IMR-90 (cell line): ENCODE measurements around the gene CHD2. TPM values are rescaled to one million over a fixed set of nuclear protein-coding genes. Genes with fewer than 3 reads are reported as not detected.

ENCODE experiments used
- ATAC-seq: fragments of 200-7000 bp; cut with Tn5 transposase; 2 replicates; pipeline ENCODE4 v1.9.1; 2020; ENCODE audit warnings: low read depth, mild to moderate bottlenecking, moderate library complexity
- BruUV-seq: library from RNA; stranded (reverse); fragments of 400-500 nt; replicated peaks from 2 replicates; lab custom pipeline; 2021; lab: Mats Ljungman, UMichigan
- CTCF ChIA-PET: fragments of 300-600 bp; formaldehyde crosslinking; extraction: SDS; loops from one replicate; lab custom pipeline; 2021; ENCODE audit warnings: antibody characterized with exemption; lab: Yijun Ruan, JAX
- POLR2A ChIA-PET: fragments of 300-600 bp; sonication (Branson Sonifier 250); formaldehyde crosslinking; loops from one replicate; lab custom pipeline; 2022; ENCODE audit warnings: antibody characterized with exemption; ENCODE audit not compliant: unreplicated experiment; lab: Charles Lee
- DNase-seq: peaks from one replicate; pipeline ENCODE4 v3.0.0; 2013
- H2AFZ ChIP-seq: replicated peaks from 2 replicates; pipeline ENCODE3; 2013; ENCODE audit warnings: low read length, mild to moderate bottlenecking; ENCODE audit not compliant: poor library complexity
- H2AK5ac ChIP-seq: 2 replicates; pipeline ENCODE4 v1.6.1; 2013; ENCODE audit warnings: low read depth, low read length, inconsistent platforms
- H2AK9ac ChIP-seq: replicated peaks from 2 replicates; pipeline ENCODE3; 2013; ENCODE audit warnings: mild to moderate bottlenecking, low read depth, low read length, moderate library complexity; ENCODE audit not compliant: poor library complexity
- H2BK120ac ChIP-seq: 2 replicates; pipeline ENCODE4 v1.6.1; 2013; ENCODE audit warnings: low read depth, low read length, inconsistent platforms
- H2BK15ac ChIP-seq: 3 replicates; pipeline ENCODE4 v1.6.1; 2013; ENCODE audit warnings: low read depth, low read length, inconsistent platforms
- H2BK20ac ChIP-seq: 2 replicates; pipeline ENCODE4 v1.6.1; 2013; ENCODE audit warnings: low read depth, mild to moderate bottlenecking, inconsistent platforms, low read length, moderate library complexity
- H2BK5ac ChIP-seq: 2 replicates; pipeline ENCODE4 v1.6.1; 2013; ENCODE audit warnings: mild to moderate bottlenecking, low read depth, low read length, inconsistent platforms; ENCODE audit not compliant: poor library complexity, severe bottlenecking
- H3K14ac ChIP-seq: replicated peaks from 2 replicates; pipeline ENCODE4 v1.6.1; 2013; ENCODE audit warnings: low read depth, low read length, inconsistent platforms
- H3K18ac ChIP-seq: 2 replicates; pipeline ENCODE4 v1.6.1; 2013; ENCODE audit warnings: low read depth, low read length, control low read depth
- H3K23ac ChIP-seq: 2 replicates; pipeline ENCODE4 v1.6.1; 2013; ENCODE audit warnings: low read depth, low read length, inconsistent platforms
- H3K27ac ChIP-seq: 2 replicates; pipeline ENCODE4 v1.5.1; 2013; ENCODE audit warnings: mild to moderate bottlenecking, control low read depth, low read length; ENCODE audit not compliant: insufficient read depth
- H3K27me3 ChIP-seq: 2 replicates; pipeline ENCODE4 v1.6.1; 2013; ENCODE audit warnings: low read length; ENCODE audit not compliant: control insufficient read depth, insufficient read depth
- H3K36me3 ChIP-seq: 2 replicates; pipeline ENCODE4 v1.6.1; 2013; ENCODE audit warnings: low read length, mixed read lengths; ENCODE audit not compliant: control insufficient read depth, insufficient read depth
- H3K4ac ChIP-seq: 2 replicates; pipeline ENCODE4 v1.6.1; 2013; ENCODE audit warnings: low read depth, low read length, inconsistent platforms
- H3K4me1 ChIP-seq: 2 replicates; pipeline ENCODE4 v1.6.1; 2013; ENCODE audit warnings: low read length, mixed read lengths; ENCODE audit not compliant: control insufficient read depth, insufficient read depth
- H3K4me2 ChIP-seq: 2 replicates; pipeline ENCODE4 v1.6.1; 2013; ENCODE audit warnings: low read depth, mild to moderate bottlenecking, control low read depth, low read length, moderate library complexity
- H3K4me3 ChIP-seq: 2 replicates; pipeline ENCODE4 v1.5.1; 2013; ENCODE audit warnings: low read depth, mild to moderate bottlenecking, control low read depth, low read length, moderate library complexity; ENCODE audit not compliant: insufficient read depth
- H3K56ac ChIP-seq: 2 replicates; pipeline ENCODE4 v1.6.1; 2013; ENCODE audit warnings: low read length, inconsistent platforms; ENCODE audit not compliant: insufficient read depth; ENCODE audit errors: extremely low read depth
- H3K79me1 ChIP-seq, 2 experiments: 2 replicates each; pipeline ENCODE4 v1.6.1; 2013; ENCODE audit warnings: low read length in 2 of 2, inconsistent platforms in 1 of 2, low read depth in 1 of 2
- H3K9ac ChIP-seq: 2 replicates; pipeline ENCODE4 v1.6.1; 2013; ENCODE audit warnings: low read depth, low read length, control low read depth
- H3K9me1 ChIP-seq: 2 replicates; pipeline ENCODE4 v1.6.1; 2013; ENCODE audit warnings: low read length, inconsistent platforms; ENCODE audit not compliant: insufficient read depth
- H3K9me3 ChIP-seq: 2 replicates; pipeline ENCODE4 v1.6.1; 2013; ENCODE audit warnings: low read length; ENCODE audit not compliant: control insufficient read depth, insufficient read depth
- H4K20me1 ChIP-seq: 2 replicates; pipeline ENCODE4 v1.6.1; 2013; ENCODE audit warnings: low read length, inconsistent platforms; ENCODE audit not compliant: insufficient read depth
- H4K5ac ChIP-seq: 2 replicates; pipeline ENCODE4 v1.6.1; 2013; ENCODE audit warnings: mild to moderate bottlenecking, low read depth, low read length, control low read depth
- H4K8ac ChIP-seq, 2 experiments: 2 replicates each; pipeline ENCODE4 v1.6.1; 2013; ENCODE audit warnings: low read depth in 2 of 2, low read length in 2 of 2, control low read depth in 1 of 2, inconsistent platforms in 1 of 2
- H4K91ac ChIP-seq: 2 replicates; pipeline ENCODE4 v1.6.1; 2013; ENCODE audit warnings: low read depth, low read length, inconsistent platforms; ENCODE audit not compliant: insufficient read depth
- CTCF ChIP-seq: conservative IDR thresholded peaks from 2 replicates; pipeline ENCODE4 v1.5.1; 2012; ENCODE audit warnings: mild to moderate bottlenecking, low read depth, low read length, improper control_type of control experiment
- ELK1 ChIP-seq: fragments of 150-350 bp; IDR thresholded peaks from 2 replicates; pipeline ENCODE4 v1.6.1; 2016; ENCODE audit warnings: low read depth, mild to moderate bottlenecking, low read length, moderate library complexity, borderline replicate concordance
- FOS ChIP-seq: fragments of 150-350 bp; IDR thresholded peaks from 2 replicates; pipeline ENCODE4 v1.6.1; 2016; ENCODE audit warnings: low read depth, low read length
- RCOR1 ChIP-seq: IDR thresholded peaks from 2 replicates; pipeline ENCODE4 v1.6.1; 2012; ENCODE audit warnings: mild to moderate bottlenecking, low read length, improper control_type of control experiment; ENCODE audit not compliant: insufficient replicate concordance
- WGBS, 2 experiments: methylation state at CpG; one replicate each; pipeline versions ENCODE4 v1.1.5 to v1.1.7; 2013; ENCODE audit warnings: missing lambda C conversion rate in 2 of 2; ENCODE audit not compliant: insufficient read length in 1 of 2; ENCODE audit errors: extremely low coverage in 2 of 2; 5-methylcytosine and 5-hydroxymethylcytosine counted together
- dilution Hi-C: fragments of 300-500 bp; cut with HindIII; formaldehyde crosslinking; loops from one replicate; pipeline ENCODE4 v1.14.3; 2018; ENCODE audit warnings: low sequenced_read_pairs; ENCODE audit not compliant: unreplicated experiment
- in situ Hi-C: fragments of 300-500 bp; cut with MboI; formaldehyde crosslinking; loops from 3 replicates; pipeline ENCODE4 v1.14.3; 2019; ENCODE audit warnings: low sequenced_read_pairs, inconsistent platforms, mixed read lengths
- intact Hi-C: fragments of 100-400 bp; cut with micrococcal nuclease; formaldehyde crosslinking; loops from 2 replicates; pipeline ENCODE4 v1.10.0; 2022
- polyA plus RNA-seq, 3 experiments: library from polyadenylated mRNA; depleted of rRNA; stranded (reverse); fragments of >200 nt; gene quantifications; 2 replicates each; pipeline ENCODE4 v1.2.3, GENCODE V29; 2012; ENCODE audit warnings: low replicate concordance in 1 of 3
- total RNA-seq: library from RNA; depleted of rRNA; stranded (reverse); fragments of >200 nt; gene quantifications from 2 replicates; pipeline ENCODE4 v1.2.3, GENCODE V29; 2012

Gene CHD2
- total and polyA plus RNA-seq, 2 of the 4 experiments (the other 2 are of a cell fraction): 44.9 to 64.7 TPM

DNA sequence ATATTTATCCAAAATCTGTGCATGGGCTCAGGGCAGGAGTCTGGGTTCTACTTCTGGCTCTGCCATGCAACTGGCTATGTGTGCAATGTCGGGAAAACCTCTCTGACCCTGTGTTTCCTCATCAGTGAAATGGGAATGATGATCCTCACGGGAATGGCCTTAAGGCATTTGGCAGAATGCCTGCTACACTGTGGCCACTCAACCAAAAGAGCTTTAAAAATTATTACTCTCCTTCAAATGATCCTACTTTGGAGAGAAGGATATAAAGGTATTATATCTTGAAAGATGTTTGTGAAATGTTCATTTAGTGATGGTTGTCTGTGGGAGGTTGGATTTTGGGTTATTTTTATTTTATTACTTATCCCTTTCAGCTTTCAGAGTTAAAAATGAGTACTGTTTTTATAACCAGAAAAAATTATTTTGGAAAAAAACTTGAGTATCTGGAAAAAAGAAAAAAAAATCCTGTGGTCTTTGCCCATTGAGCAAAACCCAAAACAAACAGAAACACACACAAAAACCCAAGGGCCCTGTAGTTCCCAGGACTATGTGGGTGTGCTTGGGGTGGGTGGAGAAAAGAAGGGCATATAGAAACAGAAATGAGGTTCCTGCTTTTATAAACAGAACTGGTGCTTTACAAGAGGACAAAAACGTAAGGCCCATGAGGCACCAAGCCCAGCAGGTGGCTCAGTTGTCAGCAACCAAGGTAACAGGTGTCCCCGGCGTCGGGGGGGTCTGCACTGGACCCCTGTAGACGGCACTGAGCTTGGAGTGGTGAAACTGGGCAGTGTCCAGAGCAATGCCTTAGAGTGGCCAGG, 166.9 kb downstream of the CHD2 start:
- Histone ChIP-seq H3K9me3 (no peaks in the 10 kb centered on the region), H2BK120ac (no peak overlapping the region), H3K18ac (no peak overlapping the region), H3K4me1 (no peaks in the 10 kb centered on the region; the same call in 1 of the 2 replicates), H3K4ac (no peak overlapping the region), H3K27ac (no peak overlapping the region), H2AFZ (no peak overlapping the region), H2BK15ac (no peak overlapping the region), H4K20me1 (no peaks in the 10 kb centered on the region), H2AK5ac (no peak overlapping the region), H2BK20ac (no peak overlapping the region), H3K56ac (no peak overlapping the region), H3K9ac (no peak overlapping the region), H3K14ac (no peak overlapping the region), H2AK9ac (no peak overlapping the region), H3K36me3 (no peaks in the 10 kb centered on the region), H4K5ac (no peak overlapping the region), H4K8ac (no peak overlapping the region), H4K91ac (no peak overlapping the region), H3K27me3 (peaks cover 24% of the 10 kb centered on the region), H3K4me3 (no peak overlapping the region), H3K9me1 (no peaks in the 10 kb centered on the region), H3K23ac (no peak overlapping the region), H3K4me2 (no peak overlapping the region), H2BK5ac (no peak overlapping the region), H3K79me1 (no peaks in the 10 kb centered on the region)
- CTCF ChIA-PET: interaction anchor here (0.6 kb wide), 1 partner anchor 272 kb away, joined by 4 read pairs; no protein-coding TSS in a partner anchor
- no TSS peak for BruUV-seq
- 67% methylated on average over 5 of the region's 7 CpGs; no CpG with 5 or more reads in 1 of the 2 experiments for WGBS, 2 experiments
- in situ Hi-C loops (no loop called here), intact Hi-C loops (no loop called here), dilution Hi-C loops (no loop called here)
- DNase-seq (no peak), ATAC-seq (no peak)
- POLR2A ChIA-PET: no interaction called here
- TF ChIP-seq RCOR1 (no peak), FOS (no peak), CTCF (no peak), ELK1 (no peak)
